ENCODE measurements around the gene UQCRHL.

Gene UQCRHL

GRCh38 chr1:15851210-15852035, 44.0 kb upstream of the UQCRHL start:
- no CpG with 5 or more reads among the region's 16 CpGs for WGBS, 2 donors (ENCODE audit: extremely low coverage in 2 of 2, insufficient read length in 2 of 2, insufficient replicate concordance in 1 of 2)

DNA sequence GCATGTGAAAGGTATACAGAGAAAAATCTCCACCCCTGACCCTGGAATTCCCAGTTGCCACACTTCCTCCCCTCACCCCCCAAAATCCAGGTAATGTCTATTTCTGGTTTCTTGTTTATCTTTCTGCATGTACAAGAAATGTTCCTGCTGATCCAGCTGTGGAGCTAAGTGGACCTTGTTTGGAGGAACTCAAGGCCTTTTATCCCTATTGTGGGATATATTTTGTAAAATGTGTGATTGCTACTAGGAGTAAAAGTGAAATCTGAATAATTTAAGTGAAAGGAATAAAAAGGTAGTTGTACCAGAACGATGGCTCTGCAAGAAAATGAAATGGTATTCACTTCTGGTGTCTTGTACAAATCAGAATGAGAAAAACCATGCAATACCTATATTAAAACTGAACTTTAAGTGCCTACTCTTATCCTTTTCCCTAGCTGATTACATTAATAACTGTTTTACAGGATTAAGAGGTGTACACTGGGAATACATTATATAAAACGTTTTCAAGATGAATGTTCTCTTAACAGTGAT, 43.1 kb upstream of the UQCRHL start:
- H4K8ac ChIP-seq (ENCODE audit: low read depth, low read length): no peak overlapping the region
- no CpG with 5 or more reads among the region's 2 CpGs for WGBS, 2 donors (ENCODE audit: extremely low coverage in 2 of 2, insufficient read length in 2 of 2, insufficient replicate concordance in 1 of 2)
- peaks cover 5% of the 10 kb centered on the region for H3K79me1 ChIP-seq (ENCODE audit: low read depth, low read length)
- no peak overlapping the region for H2BK120ac ChIP-seq (ENCODE audit: low read depth, low read length)
- no peak overlapping the region for H2BK15ac ChIP-seq (ENCODE audit: low read length)
- H2AK5ac ChIP-seq (ENCODE audit: low read depth, low read length): no peak overlapping the region
- no peak overlapping the region for H2BK12ac ChIP-seq (ENCODE audit: low read length)
- no peaks in the 10 kb centered on the region for H3K27me3 ChIP-seq (ENCODE audit: control insufficient read depth in 3 of 3, insufficient read depth in 3 of 3, low read depth in 1 of 3, low read length in 3 of 3)
- H3K9me3 ChIP-seq (replicated peaks in 1 of 2; ENCODE audit: control insufficient read depth in 2 of 2, insufficient read depth in 1 of 2, low read depth in 1 of 2, low read length in 2 of 2): peaks cover 0 to 2% of the 10 kb centered on the region in 2 donors
- peaks cover 2 to 9% of the 10 kb centered on the region in 2 donors for H3K36me3 ChIP-seq (replicated peaks in 1 of 2; ENCODE audit: control insufficient read depth in 2 of 2, insufficient read depth in 2 of 2, low read length in 2 of 2)
- H3K4me2 ChIP-seq (ENCODE audit: insufficient read depth, low read length, poor library complexity, severe bottlenecking): no peak overlapping the region
- peaks cover 5 to 19% of the 10 kb centered on the region in 2 donors for H3K4me1 ChIP-seq (ENCODE audit: control insufficient read depth in 2 of 2, insufficient read depth in 1 of 2, low read depth in 1 of 2, low read length in 2 of 2)
- H2BK5ac ChIP-seq (ENCODE audit: low read length): no peak overlapping the region
- H3K4ac ChIP-seq (ENCODE audit: low read length): no peak overlapping the region
- H3K27ac ChIP-seq (replicated peaks; ENCODE audit: low read length): no peak overlapping the region
- no peak for DNase-seq (ENCODE audit: low spot score)
- H3K23ac ChIP-seq (ENCODE audit: low read depth, low read length, poor library complexity): no peak overlapping the region
- H2AFZ ChIP-seq (ENCODE audit: low read length): no peak overlapping the region
- no peak overlapping the region for H3K14ac ChIP-seq (ENCODE audit: low read length)
- H3K18ac ChIP-seq (ENCODE audit: low read length): no peak overlapping the region
- H3K4me3 ChIP-seq (ENCODE audit: low read length in 2 of 2): peak overlapping the region in 1 of 2 donors; percentile 97
- H3K9ac ChIP-seq (ENCODE audit: low read depth, low read length, poor library complexity): no peak overlapping the region
- H4K91ac ChIP-seq (ENCODE audit: low read depth, low read length, poor library complexity): no peak overlapping the region

More at GRCh38 chr1:15851210-15852035, 44.0 kb upstream of the UQCRHL start:
- no peak for DNase-seq (ENCODE audit: low spot score)
- Histone ChIP-seq H2AK5ac (ENCODE audit: low read depth, low read length) (no peak overlapping the region), H2BK5ac (ENCODE audit: low read length) (no peak overlapping the region), H3K36me3 (replicated peaks in 1 of 2; ENCODE audit: control insufficient read depth in 2 of 2, insufficient read depth in 2 of 2, low read length in 2 of 2) (peaks cover 2 to 9% of the 10 kb centered on the region in 2 donors), H2BK12ac (ENCODE audit: low read length) (no peak overlapping the region), H3K4ac (ENCODE audit: low read length) (no peak overlapping the region), H2BK15ac (ENCODE audit: low read length) (no peak overlapping the region), H3K27me3 (ENCODE audit: control insufficient read depth in 3 of 3, insufficient read depth in 3 of 3, low read depth in 1 of 3, low read length in 3 of 3) (no peaks in the 10 kb centered on the region), H3K9ac (ENCODE audit: low read depth, low read length, poor library complexity) (no peak overlapping the region), H3K18ac (ENCODE audit: low read length) (no peak overlapping the region), H3K9me3 (replicated peaks in 1 of 2; ENCODE audit: control insufficient read depth in 2 of 2, insufficient read depth in 1 of 2, low read depth in 1 of 2, low read length in 2 of 2) (peaks cover 0 to 2% of the 10 kb centered on the region in 2 donors), H4K8ac (ENCODE audit: low read depth, low read length) (no peak overlapping the region), H2BK120ac (ENCODE audit: low read depth, low read length) (no peak overlapping the region), H4K91ac (ENCODE audit: low read depth, low read length, poor library complexity) (no peak overlapping the region), H3K14ac (ENCODE audit: low read length) (no peak overlapping the region), H3K4me1 (ENCODE audit: control insufficient read depth in 2 of 2, insufficient read depth in 1 of 2, low read depth in 1 of 2, low read length in 2 of 2) (peaks cover 5 to 17% of the 10 kb centered on the region in 2 donors), H3K79me1 (ENCODE audit: low read depth, low read length) (peaks cover 3% of the 10 kb centered on the region), H2AFZ (ENCODE audit: low read length) (no peak overlapping the region), H3K4me3 (ENCODE audit: low read length in 2 of 2) (peak overlapping the region in 1 of 2 donors; percentile 11), H3K4me2 (ENCODE audit: insufficient read depth, low read length, poor library complexity, severe bottlenecking) (peak overlapping the region; percentile 11), H3K23ac (ENCODE audit: low read depth, low read length, poor library complexity) (no peak overlapping the region), H3K27ac (replicated peaks; ENCODE audit: low read length) (no peak overlapping the region)

GRCh38 chr1:15849775-15850324, 42.4 kb upstream of the UQCRHL start:
- H3K79me1 ChIP-seq (ENCODE audit: low read depth, low read length): peaks cover 5% of the 10 kb centered on the region
- no peak overlapping the region for H3K4ac ChIP-seq (ENCODE audit: low read length)
- peak; percentile 69 for DNase-seq (ENCODE audit: low spot score)
- H3K4me1 ChIP-seq (ENCODE audit: control insufficient read depth in 2 of 2, insufficient read depth in 1 of 2, low read depth in 1 of 2, low read length in 2 of 2): peaks cover 5 to 20% of the 10 kb centered on the region in 2 donors
- H2BK5ac ChIP-seq (ENCODE audit: low read length): peak overlapping the region; percentile 2
- no peak overlapping the region for H3K23ac ChIP-seq (ENCODE audit: low read depth, low read length, poor library complexity)
- no peak overlapping the region for H3K14ac ChIP-seq (ENCODE audit: low read length)
- no peak overlapping the region for H2BK120ac ChIP-seq (ENCODE audit: low read depth, low read length)
- H2BK12ac ChIP-seq (ENCODE audit: low read length): no peak overlapping the region
- no peak overlapping the region for H4K8ac ChIP-seq (ENCODE audit: low read depth, low read length)
- H3K18ac ChIP-seq (ENCODE audit: low read length): peak overlapping the region; percentile 48
- peak overlapping the region; percentile 88 to 97 for H3K4me3 ChIP-seq (ENCODE audit: low read length in 2 of 2)
- no peaks in the 10 kb centered on the region for H3K27me3 ChIP-seq (ENCODE audit: control insufficient read depth in 3 of 3, insufficient read depth in 3 of 3, low read depth in 1 of 3, low read length in 3 of 3)
- H2AFZ ChIP-seq (ENCODE audit: low read length): peak overlapping the region; percentile 42
- H4K91ac ChIP-seq (ENCODE audit: low read depth, low read length, poor library complexity): no peak overlapping the region
- no peak overlapping the region for H2BK15ac ChIP-seq (ENCODE audit: low read length)
- peak overlapping the region; percentile 96 for H3K27ac ChIP-seq (replicated peaks; ENCODE audit: low read length)
- no CpG with 5 or more reads among the region's 16 CpGs for WGBS, 2 donors (ENCODE audit: extremely low coverage in 2 of 2, insufficient read length in 2 of 2, insufficient replicate concordance in 1 of 2)
- H3K9ac ChIP-seq (ENCODE audit: low read depth, low read length, poor library complexity): peak overlapping the region; percentile 85
- no peaks in the 10 kb centered on the region for H3K9me3 ChIP-seq (replicated peaks in 1 of 2; ENCODE audit: control insufficient read depth in 2 of 2, insufficient read depth in 1 of 2, low read depth in 1 of 2, low read length in 2 of 2)
- H2AK5ac ChIP-seq (ENCODE audit: low read depth, low read length): no peak overlapping the region
- peaks cover 2 to 9% of the 10 kb centered on the region in 2 donors for H3K36me3 ChIP-seq (replicated peaks in 1 of 2; ENCODE audit: control insufficient read depth in 2 of 2, insufficient read depth in 2 of 2, low read length in 2 of 2)
- peak overlapping the region; percentile 89 for H3K4me2 ChIP-seq (ENCODE audit: insufficient read depth, low read length, poor library complexity, severe bottlenecking)

All from neuronal stem cell (in vitro differentiated cells).